Measurements from ENCODE around the gene DUSP14.

DUSP14 gene

GRCh38 chr17:37518826-37519225, 29.1 kb downstream of the DUSP14 start:
- DNase-seq, result no peak

- DNase-seq, result no peak
Observed at GRCh38 chr17:37519251-37519985, 29.7 kb downstream of the DUSP14 start.

GRCh38 chr17:37520174-37520573, 30.5 kb downstream of the DUSP14 start:
- DNase-seq, result no peak

GRCh38 chr17:37521821-37522220, 32.1 kb downstream of the DUSP14 start:
- no peak for DNase-seq

- no peak for DNase-seq
Observed at GRCh38 chr17:37523715-37524219, 34.1 kb downstream of the DUSP14 start.

- no peak for DNase-seq
Observed at GRCh38 chr17:37527249-37527851, 37.7 kb downstream of the DUSP14 start.

GRCh38 chr17:37530420-37530819, 40.7 kb downstream of the DUSP14 start:
- DNase-seq, result no peak

GRCh38 chr17:37532756-37533155, 43.1 kb downstream of the DUSP14 start:
- DNase-seq, result no peak

GRCh38 chr17:37535906-37536305, 46.2 kb downstream of the DUSP14 start:
- no peak for DNase-seq

GRCh38 chr17:37538981-37539659, 49.4 kb downstream of the DUSP14 start:
- DNase-seq, result no peak

- DNase-seq, result no peak
Observed at GRCh38 chr17:37541880-37542660, 52.4 kb downstream of the DUSP14 start.

- DNase-seq, result no peak
Observed at GRCh38 chr17:37543637-37544052, 54.0 kb downstream of the DUSP14 start.

GRCh38 chr17:37545486-37545885, 55.8 kb downstream of the DUSP14 start:
- no peak for DNase-seq

- no peak for DNase-seq
Observed at GRCh38 chr17:37546302-37546701, 56.6 kb downstream of the DUSP14 start.

GRCh38 chr17:37547986-37548385, 58.3 kb downstream of the DUSP14 start:
- DNase-seq, result no peak

- no peak for DNase-seq
Observed at GRCh38 chr17:37551788-37552187, 62.1 kb downstream of the DUSP14 start.

- no peak for DNase-seq
Observed at GRCh38 chr17:37553401-37553966, 63.8 kb downstream of the DUSP14 start.

- DNase-seq, result no peak
Observed at GRCh38 chr17:37555386-37555785, 65.7 kb downstream of the DUSP14 start.

- no peak for DNase-seq
Observed at GRCh38 chr17:37557482-37557881, 67.8 kb downstream of the DUSP14 start.

- DNase-seq, result no peak
Observed at GRCh38 chr17:37558299-37558698, 68.6 kb downstream of the DUSP14 start.

- no peak for DNase-seq
Observed at GRCh38 chr17:37562016-37562745, 72.5 kb downstream of the DUSP14 start.

Measured in NCI-H1092 (cell line).